H1 (cell line): Measurements from ENCODE around the gene SF3B3. TPM values are rescaled to one million over a fixed set of nuclear protein-coding genes. Genes with fewer than 3 reads are reported as not detected.

Experiments
- CTCF ChIA-PET: fragments of 300-600 bp; sonication (Branson Sonifier 250); formaldehyde crosslinking; loops from one replicate; lab custom pipeline; 2021; ENCODE audit not compliant: partially characterized antibody; lab: Charles Lee
- POLR2A ChIA-PET: fragments of 300-600 bp; sonication (Branson Sonifier 250); formaldehyde crosslinking; loops from one replicate; lab custom pipeline; 2021; ENCODE audit warnings: inconsistent platforms; ENCODE audit not compliant: partially characterized antibody; lab: Charles Lee
- DNase-seq, 2 experiments: peaks; one replicate each; pipeline versions ENCODE4 v3.0.0 to v3.0.0-alpha.2; 2010 to 2022; ENCODE audit warnings: low spot score in 2 of 2, low read depth in 1 of 2, mixed read lengths in 1 of 2
- FAIRE-seq: peaks from 2 replicates; lab custom pipeline; 2011; peaks lifted over from hg19 to GRCh38; lab: Jason Lieb, UNC
- H2AFZ ChIP-seq: 2 replicates; pipeline ENCODE4 v1.8.1; 2012; ENCODE audit warnings: low read length, inconsistent platforms
- H2AK5ac ChIP-seq: 2 replicates; pipeline ENCODE4 v1.6.1; 2013; ENCODE audit warnings: low read depth, low read length
- H2BK120ac ChIP-seq: replicated peaks from 2 replicates; pipeline ENCODE3; 2013; ENCODE audit warnings: low read depth, low read length, inconsistent platforms
- H2BK12ac ChIP-seq: 2 replicates; pipeline ENCODE4 v1.6.1; 2013; ENCODE audit warnings: low read depth, low read length
- H2BK15ac ChIP-seq: 2 replicates; pipeline ENCODE4 v1.6.1; 2013; ENCODE audit warnings: low read length
- H2BK20ac ChIP-seq: 2 replicates; pipeline ENCODE4 v1.6.1; 2013; ENCODE audit warnings: low read length
- H2BK5ac ChIP-seq: 2 replicates; pipeline ENCODE4 v1.6.1; 2013; ENCODE audit warnings: low read depth, low read length
- H3K14ac ChIP-seq: 2 replicates; pipeline ENCODE4 v1.6.1; 2013; ENCODE audit warnings: inconsistent platforms; ENCODE audit not compliant: insufficient read length
- H3K18ac ChIP-seq: 2 replicates; pipeline ENCODE4 v1.6.1; 2013; ENCODE audit warnings: low read length; ENCODE audit errors: extremely low read depth
- H3K23ac ChIP-seq: 2 replicates; pipeline ENCODE4 v1.6.1; 2013; ENCODE audit warnings: inconsistent platforms; ENCODE audit not compliant: insufficient read length
- H3K23me2 ChIP-seq: 2 replicates; pipeline ENCODE4 v1.6.1; 2013; ENCODE audit warnings: low read depth, low read length
- H3K27ac ChIP-seq: 2 replicates; pipeline ENCODE4 v1.6.1; 2011; ENCODE audit warnings: low read depth, low read length, inconsistent platforms
- H3K27me3 ChIP-seq, 4 experiments: replicated peaks in 1 of 4; 1 replicate in 1 of 4; 2 replicates in 3 of 4; pipeline versions ENCODE4 v1.6.1 to v1.8.1; 2011 to 2013; ENCODE audit warnings: low read length in 3 of 4, mild to moderate bottlenecking in 3 of 4, inconsistent platforms in 2 of 4, mixed read lengths in 2 of 4, moderate library complexity in 1 of 4; ENCODE audit not compliant: control insufficient read depth in 3 of 4, insufficient read depth in 3 of 4; ENCODE audit errors: extremely low read depth in 1 of 4
- H3K36me3 ChIP-seq, 4 experiments: 2 replicates each; pipeline versions ENCODE4 v1.6.1 to v1.8.1; 2011 to 2013; ENCODE audit warnings: mild to moderate bottlenecking in 4 of 4, low read length in 3 of 4, moderate library complexity in 2 of 4, control low read depth in 1 of 4, inconsistent platforms in 1 of 4; ENCODE audit not compliant: insufficient read depth in 4 of 4, control insufficient read depth in 2 of 4
- H3K4ac ChIP-seq: replicated peaks from 2 replicates; pipeline ENCODE3; 2013; ENCODE audit warnings: low read length, low read depth, mixed read lengths, inconsistent platforms; ENCODE audit not compliant: insufficient read length
- H3K4me1 ChIP-seq, 4 experiments: replicated peaks in 1 of 4; 1 replicate in 1 of 4; 2 replicates in 3 of 4; pipeline versions ENCODE4 v1.6.1 to v1.8.1; 2011 to 2013; ENCODE audit warnings: low read length in 3 of 4, inconsistent platforms in 2 of 4, mixed read lengths in 1 of 4; ENCODE audit not compliant: insufficient read depth in 4 of 4, control insufficient read depth in 3 of 4
- H3K4me2 ChIP-seq, 2 experiments: 2 replicates each; pipeline versions ENCODE4 v1.6.1 to v1.8.1; 2011 to 2013; ENCODE audit warnings: low read depth in 2 of 2, low read length in 2 of 2, control low read depth in 1 of 2, inconsistent platforms in 1 of 2, mild to moderate bottlenecking in 1 of 2; ENCODE audit not compliant: insufficient read depth in 1 of 2
- H3K4me3 ChIP-seq, 4 experiments: fragments of 200-600, 300-600 bp in 1 of 4; sonication (generic), shearing (Covaris generic), sonication (Bioruptor Twin) in 1 of 4; 2 replicates each; pipeline versions ENCODE4 v1.5.1 to v1.8.1; 2011 to 2016; ENCODE audit warnings: low read length in 4 of 4, low read depth in 3 of 4, control low read depth in 2 of 4, inconsistent platforms in 2 of 4, mild to moderate bottlenecking in 2 of 4, mixed read lengths in 1 of 4, moderate library complexity in 1 of 4; ENCODE audit not compliant: insufficient read depth in 2 of 4; ENCODE audit errors: extremely low read depth in 1 of 4
- H3K56ac ChIP-seq: replicated peaks from 2 replicates; pipeline ENCODE3; 2013; ENCODE audit warnings: low read depth, mild to moderate bottlenecking, mixed read lengths, low read length, inconsistent platforms; ENCODE audit not compliant: insufficient read length
- H3K79me1 ChIP-seq: 2 replicates; pipeline ENCODE4 v1.6.1; 2013; ENCODE audit warnings: low read depth, low read length, control low read depth
- H3K79me2 ChIP-seq, 2 experiments: 2 replicates each; pipeline versions ENCODE4 v1.6.1 to v1.8.1; 2012 to 2013; ENCODE audit warnings: low read length in 2 of 2, mild to moderate bottlenecking in 2 of 2, inconsistent platforms in 1 of 2; ENCODE audit not compliant: insufficient read depth in 2 of 2, control insufficient read depth in 1 of 2
- H3K9ac ChIP-seq, 4 experiments: replicated peaks in 1 of 4; 1 replicate in 1 of 4; 2 replicates in 3 of 4; pipeline versions ENCODE4 v1.6.1 to v1.8.1; 2011 to 2013; ENCODE audit warnings: low read depth in 3 of 4, low read length in 3 of 4, control low read depth in 2 of 4, mild to moderate bottlenecking in 2 of 4, moderate library complexity in 2 of 4, inconsistent platforms in 1 of 4; ENCODE audit errors: extremely low read depth in 1 of 4
- H3K9me3 ChIP-seq, 2 experiments: 2 replicates each; pipeline versions ENCODE4 v1.6.1 to v1.8.1; 2012 to 2013; ENCODE audit warnings: mild to moderate bottlenecking in 2 of 2, moderate library complexity in 2 of 2, control low read depth in 1 of 2, inconsistent platforms in 1 of 2, low read depth in 1 of 2, low read length in 1 of 2, mixed read lengths in 1 of 2; ENCODE audit not compliant: insufficient read depth in 2 of 2
- H4K20me1 ChIP-seq, 2 experiments: replicated peaks in 1 of 2; 2 replicates each; pipeline versions ENCODE3 to v1.8.1; 2011 to 2013; ENCODE audit warnings: inconsistent platforms in 2 of 2, low read length in 2 of 2, mild to moderate bottlenecking in 1 of 2; ENCODE audit not compliant: insufficient read depth in 2 of 2, control insufficient read depth in 1 of 2
- H4K5ac ChIP-seq: 2 replicates; pipeline ENCODE4 v1.6.1; 2013; ENCODE audit warnings: low read length, low read depth, mixed read lengths, inconsistent platforms; ENCODE audit not compliant: insufficient read length
- H4K8ac ChIP-seq: 2 replicates; pipeline ENCODE4 v1.8.0; 2013; ENCODE audit warnings: mild to moderate bottlenecking, moderate library complexity, low read length, inconsistent platforms; ENCODE audit not compliant: insufficient read depth; ENCODE audit errors: extremely low read depth
- H4K91ac ChIP-seq: replicated peaks from 2 replicates; pipeline ENCODE3; 2013; ENCODE audit warnings: low read length, mixed read lengths, inconsistent platforms; ENCODE audit not compliant: insufficient read length
- TBP ChIP-seq: IDR thresholded peaks from 2 replicates; pipeline ENCODE4 v1.6.1; 2011; ENCODE audit warnings: low read depth, low read length, improper control_type of control experiment
- WGBS, 2 experiments: shearing (Covaris generic) in 1 of 2; methylation state at CpG; one replicate each; pipeline versions ENCODE4 v1.1.6 to v1.1.7; 2013 to 2015; ENCODE audit warnings: low lambda C conversion rate in 2 of 2, mixed read lengths in 2 of 2, inconsistent platforms in 1 of 2, low coverage in 1 of 2, missing lambda C conversion rate in 1 of 2; ENCODE audit not compliant: insufficient replicate concordance in 2 of 2, insufficient coverage in 1 of 2, insufficient read length in 1 of 2; ENCODE audit errors: extremely low coverage in 1 of 2, missing lambda C conversion rate in 1 of 2; 5-methylcytosine and 5-hydroxymethylcytosine counted together
- polyA plus RNA-seq, 7 experiments: library from polyadenylated mRNA; depleted of rRNA in 3 of 7; stranded (reverse) in 5 of 7; unstranded in 2 of 7; fragments of >200 nt in 5 of 7; fragments of 200-250 nt in 2 of 7; gene quantifications; 1 replicate in 5 of 7; 2 replicates in 1 of 7; 4 replicates in 1 of 7; pipeline versions ENCODE4 v1.2.1 to v1.2.3, GENCODE V29; 2011 to 2013; ENCODE audit warnings: missing spikeins in 2 of 7, mixed read lengths in 2 of 7
- total RNA-seq: library from RNA; stranded (reverse); fragmentation: NEBNext Ultra II Directional; extraction: Animal tissue kit (Norgen Biotek cat#: 25700); gene quantifications from 2 replicates; pipeline ENCODE4 v1.2.1, GENCODE V29; 2021

Gene SF3B3
- total and polyA plus RNA-seq, 2 of the 8 experiments (the other 6 are each of a cell fraction or from before 2014, with no cell fraction given), result 241 to 521 TPM

DNA sequence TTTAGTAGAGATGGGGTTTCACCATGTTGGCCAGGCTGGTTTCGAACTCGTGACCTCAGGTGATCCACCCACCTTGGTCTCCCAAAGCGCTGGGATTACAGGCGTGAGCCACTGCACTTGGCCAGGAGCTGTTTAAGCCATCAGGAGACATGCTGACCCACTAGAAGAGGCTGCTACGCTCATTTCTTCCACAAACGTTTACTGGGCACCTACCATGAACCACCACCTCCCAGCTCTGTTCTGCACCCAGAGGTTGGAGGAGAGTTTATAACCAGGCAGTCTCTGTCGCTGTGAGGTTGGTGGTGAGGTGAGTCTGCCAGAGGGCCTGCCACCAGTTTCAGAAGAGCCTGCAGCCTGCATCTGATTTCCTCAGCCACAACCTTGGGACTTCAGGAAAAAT is 51.8 kb downstream of the SF3B3 start:
- no peaks in the 10 kb centered on the region for H3K27me3 ChIP-seq
- H2BK20ac ChIP-seq, result no peak overlapping the region
- no peaks in the 10 kb centered on the region; the same call in 1 of the 2 replicates for H3K79me1 ChIP-seq
- no peaks in the 10 kb centered on the region for H3K23me2 ChIP-seq
- DNase-seq (no peak), FAIRE-seq (no peak)
- no peaks in the 10 kb centered on the region for H3K79me2 ChIP-seq
- H3K56ac ChIP-seq, result no peak overlapping the region
- WGBS, 2 experiments, result 84% methylated on average over 7 of the region's 7 CpGs; no CpG with 5 or more reads in 1 of the 2 experiments
- no peak overlapping the region for H2BK15ac ChIP-seq
- no peaks in the 10 kb centered on the region for H3K9me3 ChIP-seq
- no peak overlapping the region for H3K14ac ChIP-seq
- ChIA-PET POLR2A (interaction anchor here (0.9 to 27.1 kb wide), 8 partner anchors 12 to 78 kb away, joined by 4 to 525 read pairs (median 8); no protein-coding TSS in a partner anchor), CTCF (interaction anchor here (0.6 to 5.3 kb wide), 6 partner anchors 9 to 245 kb away, joined by 3 to 65 read pairs (median 5); no protein-coding TSS in a partner anchor)
- H3K36me3 ChIP-seq, result peaks cover 30 to 43% (median 41%) of the 10 kb centered on the region in 4 experiments
- no peak overlapping the region for H3K9ac ChIP-seq
- H2AFZ ChIP-seq, result no peak overlapping the region
- H3K4me3 ChIP-seq, result no peak overlapping the region
- no peak overlapping the region for H3K4ac ChIP-seq
- H3K4me2 ChIP-seq, result no peak overlapping the region
- H3K4me1 ChIP-seq, result no peaks in the 10 kb centered on the region; a peak in 1 of 7 replicates
- no peak overlapping the region for H2BK120ac ChIP-seq
- no peak overlapping the region for H3K23ac ChIP-seq
- H3K27ac ChIP-seq, result no peak overlapping the region
- H4K5ac ChIP-seq, result no peak overlapping the region
- H4K8ac ChIP-seq, result no peak overlapping the region
- H2BK12ac ChIP-seq, result no peak overlapping the region
- H3K18ac ChIP-seq, result no peak overlapping the region
- H2AK5ac ChIP-seq, result no peak overlapping the region
- no peak overlapping the region for H2BK5ac ChIP-seq
- H4K20me1 ChIP-seq, result peaks cover 4 to 9% of the 10 kb centered on the region in 2 experiments
- H4K91ac ChIP-seq, result no peak overlapping the region
- TF ChIP-seq TBP, result no peak
